Fibroblast of skin of abdomen (primary cell): ENCODE results near the gene EQTN. TPM values are rescaled to one million over a fixed set of nuclear protein-coding genes. Genes with fewer than 3 reads are reported as not detected.

Experiments
- DNase-seq: peaks from one replicate; pipeline ENCODE4 v3.0.0-alpha.2; 2013
- polyA plus RNA-seq, 2 experiments: library from polyadenylated mRNA; unstranded; fragments of 120-200 nt; gene quantifications; one replicate each; pipeline ENCODE4 v1.2.1, GENCODE V29; 2013; ENCODE audit not compliant: insufficient read length in 2 of 2

Gene EQTN
- not detected for polyA plus RNA-seq (2013, experiment 1 of 2; ENCODE audit: insufficient read length)
- polyA plus RNA-seq (2013, experiment 2 of 2; ENCODE audit: insufficient read length) = not detected

DNA sequence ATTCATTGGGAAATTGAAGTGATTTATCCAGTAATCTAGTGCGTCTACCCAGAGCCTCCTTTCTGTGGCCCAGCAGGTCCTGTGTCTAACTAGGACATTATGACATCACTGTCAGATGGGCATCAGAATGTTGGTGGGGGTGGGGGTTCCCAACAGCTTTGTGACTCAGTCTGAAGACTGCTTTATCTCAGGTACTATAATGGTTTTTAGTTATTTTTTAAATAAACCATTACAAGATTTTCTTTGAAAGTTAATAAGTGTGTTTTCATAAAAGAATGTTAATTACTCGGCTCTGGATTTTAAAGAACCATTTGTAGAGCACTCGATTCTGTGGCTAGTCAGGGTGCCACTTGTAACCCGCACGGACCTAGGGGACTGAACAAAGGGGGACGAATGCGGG, at the start of gene EQTN:
EQTN (minus strand) TSS at position 101 of the 400 bp plus-strand sequence; CDS start at position 6, 95 bp downstream.
- DNase-seq = no peak

DNA sequence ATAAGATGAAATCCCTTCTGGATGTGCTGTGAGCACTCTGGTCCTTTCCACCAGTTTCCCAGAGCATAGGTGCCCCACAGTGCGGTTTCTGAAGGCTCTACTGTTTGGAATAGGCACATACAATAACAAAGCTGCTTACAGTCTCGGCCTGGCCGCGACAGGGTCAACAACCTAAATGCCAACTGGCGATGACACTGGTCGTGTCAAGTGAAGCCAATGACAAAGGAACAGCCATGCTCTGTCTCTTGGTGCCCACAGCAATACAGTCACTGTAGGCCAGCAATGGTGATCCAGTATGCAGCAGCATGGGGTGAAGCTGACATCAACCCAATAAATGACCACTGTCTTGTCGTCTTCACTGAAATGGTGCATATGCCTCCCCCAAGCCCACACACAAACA, 47.8 kb upstream of the EQTN start:
- DNase-seq = no peak

DNA sequence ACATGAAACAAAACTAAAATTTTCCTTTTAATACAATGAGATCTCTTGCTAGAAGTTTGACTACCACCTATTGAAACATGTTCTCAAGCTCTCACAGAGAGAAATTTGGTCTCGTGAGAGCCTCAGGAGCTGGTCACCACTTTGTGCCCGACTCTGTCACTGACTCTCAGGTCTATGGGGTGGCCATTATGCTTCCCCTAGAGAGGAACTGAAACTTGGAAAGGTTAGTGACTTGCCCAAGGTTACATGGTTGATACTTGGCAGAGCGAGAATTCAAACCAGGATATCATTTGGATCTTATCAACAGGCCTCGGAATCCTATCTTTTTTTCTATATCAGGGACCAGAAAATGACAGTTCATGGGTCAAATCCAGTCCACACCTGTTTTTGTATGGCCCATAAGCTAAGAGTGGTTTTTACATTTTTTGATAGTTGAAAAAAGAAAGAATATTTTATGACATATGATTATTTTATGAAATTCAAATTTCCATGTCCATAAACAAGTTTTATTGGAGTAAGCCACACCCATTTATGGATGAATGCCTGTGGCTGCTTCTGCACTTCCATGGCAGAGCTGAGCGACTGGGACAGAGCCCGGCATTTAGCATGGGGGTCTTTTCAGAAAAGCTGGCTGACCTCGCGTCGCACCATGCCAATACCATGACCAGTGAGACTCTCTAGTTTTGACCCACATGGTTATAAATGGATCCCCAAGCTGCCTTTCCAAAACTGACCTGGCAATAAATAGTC, 44.8 kb upstream of the EQTN start:
- DNase-seq = no peak

DNA sequence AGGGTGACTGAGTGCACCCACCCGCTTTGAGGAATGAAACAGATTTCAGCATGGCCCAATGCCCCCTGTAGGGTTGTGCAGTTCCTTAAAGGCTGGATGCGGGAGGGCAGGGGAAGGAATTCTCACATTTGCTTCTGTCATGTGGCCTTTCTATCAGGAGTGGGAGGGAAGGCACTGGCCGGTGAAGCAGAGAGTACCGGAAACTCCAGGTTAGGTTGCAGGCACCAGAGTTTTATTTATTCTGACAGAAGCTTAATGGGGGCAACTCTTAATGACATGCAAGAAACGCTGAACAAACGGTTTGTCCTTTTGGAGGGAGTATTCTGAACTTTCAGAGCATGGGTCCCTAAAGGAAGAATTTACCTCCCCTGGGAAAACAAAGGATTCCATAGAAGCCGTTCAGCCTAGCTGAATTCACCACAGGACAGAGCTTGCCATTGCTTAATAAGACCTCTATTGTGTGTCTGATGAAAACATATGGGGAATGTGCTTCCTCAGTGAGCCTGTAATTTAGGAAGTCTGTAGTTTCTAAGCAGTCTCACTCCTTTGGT, 44.1 kb upstream of the EQTN start:
- DNase-seq = peak; percentile 37

DNA sequence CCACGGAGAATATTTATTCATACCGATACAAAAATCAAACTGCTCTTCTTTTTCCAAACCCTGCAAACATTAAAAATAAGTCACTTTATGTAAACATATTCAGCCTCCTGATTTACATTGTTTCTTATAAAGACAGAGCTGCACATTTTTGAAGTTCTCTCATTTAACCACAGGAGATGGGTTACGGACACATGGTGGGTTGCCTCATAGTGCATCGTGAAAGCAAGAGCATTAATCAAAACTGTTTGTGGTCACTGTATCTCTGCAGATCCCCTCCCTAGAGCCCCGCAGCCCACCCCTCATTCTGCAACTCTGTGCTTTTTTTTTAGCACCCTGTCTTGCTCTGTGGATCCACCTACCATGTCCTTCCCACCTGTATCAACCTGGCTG, 43.3 kb upstream of the EQTN start:
- no peak for DNase-seq

DNA sequence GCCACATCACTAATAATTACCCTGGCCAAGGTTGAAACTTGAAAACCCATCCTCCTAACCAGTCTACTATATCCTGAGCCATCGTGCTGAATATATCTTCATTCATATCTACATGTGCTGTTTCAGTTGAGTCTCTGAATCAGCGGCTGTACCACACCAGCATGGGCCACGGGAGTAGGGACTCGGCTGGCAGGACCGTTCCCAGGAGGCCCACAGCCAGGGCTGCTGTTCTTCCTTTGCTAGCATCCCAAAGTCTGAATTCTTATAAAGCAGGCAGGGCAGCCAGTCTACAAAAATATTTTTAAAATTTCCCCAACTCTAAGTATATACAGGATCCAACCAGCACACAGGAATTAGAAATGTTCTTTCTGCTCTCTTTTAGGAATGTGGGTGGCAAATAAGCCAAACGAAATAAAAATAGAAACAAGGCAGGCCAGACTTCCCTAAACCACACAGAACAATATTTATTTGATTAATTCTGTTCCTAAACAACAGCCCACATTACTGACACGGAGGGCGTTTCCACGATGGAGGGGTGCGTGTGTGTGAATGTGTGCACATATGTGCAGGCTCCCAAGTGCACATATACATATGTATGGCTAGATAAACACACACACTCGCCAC, 42.8 kb upstream of the EQTN start:
- DNase-seq = no peak

DNA sequence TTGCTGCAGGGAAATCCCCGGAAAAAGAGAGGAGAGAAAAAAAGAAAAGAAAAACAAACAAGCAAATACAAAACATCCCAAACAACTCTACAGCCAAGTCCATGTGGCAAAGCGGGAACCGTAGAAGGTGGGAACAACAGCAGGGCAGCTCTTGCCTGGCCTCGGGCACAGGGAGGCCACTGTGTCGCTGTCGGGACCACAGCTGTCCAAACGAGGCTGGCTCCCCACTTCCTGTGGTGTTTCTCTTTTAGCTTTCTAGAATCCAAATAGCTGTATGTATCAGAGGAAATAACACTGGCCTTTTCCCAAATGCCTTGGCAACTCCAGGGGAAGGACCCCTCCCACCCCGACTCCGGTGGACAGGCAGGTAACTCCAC, 41.6 kb upstream of the EQTN start:
- no peak for DNase-seq

DNA sequence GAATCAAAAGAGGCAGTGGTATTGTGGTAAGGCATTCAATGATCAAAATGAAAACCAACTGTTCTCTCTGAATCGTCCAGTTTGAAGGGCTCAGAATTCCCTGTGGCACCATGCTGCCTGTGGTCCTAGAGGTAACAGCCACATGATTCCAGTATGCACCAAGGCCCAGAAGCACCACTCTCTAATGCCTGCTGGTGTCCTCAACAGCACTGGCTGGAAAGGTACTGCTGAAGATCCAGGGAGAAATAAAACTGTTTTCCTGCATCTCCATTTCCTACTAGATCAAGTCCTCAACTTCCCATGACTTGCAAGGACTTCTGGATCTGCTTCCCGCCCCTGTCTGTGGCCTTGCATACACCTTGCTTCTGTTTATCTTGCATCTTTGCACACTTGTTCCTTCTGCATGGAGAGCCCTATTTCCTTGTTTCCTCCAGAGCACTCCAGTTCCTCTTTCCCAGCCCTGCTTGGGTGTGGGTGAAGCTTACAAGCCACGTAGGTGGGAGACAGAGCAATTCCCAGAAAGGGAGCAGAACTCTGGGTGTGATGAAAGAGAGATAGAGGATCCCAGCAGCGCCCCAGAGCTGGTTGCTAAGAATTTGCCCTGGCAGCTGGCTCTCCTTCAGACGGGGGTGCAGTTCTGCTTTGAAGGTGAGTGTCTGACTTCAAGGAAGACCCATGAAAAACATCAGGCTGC, 41.0 kb upstream of the EQTN start:
- DNase-seq = no peak

DNA sequence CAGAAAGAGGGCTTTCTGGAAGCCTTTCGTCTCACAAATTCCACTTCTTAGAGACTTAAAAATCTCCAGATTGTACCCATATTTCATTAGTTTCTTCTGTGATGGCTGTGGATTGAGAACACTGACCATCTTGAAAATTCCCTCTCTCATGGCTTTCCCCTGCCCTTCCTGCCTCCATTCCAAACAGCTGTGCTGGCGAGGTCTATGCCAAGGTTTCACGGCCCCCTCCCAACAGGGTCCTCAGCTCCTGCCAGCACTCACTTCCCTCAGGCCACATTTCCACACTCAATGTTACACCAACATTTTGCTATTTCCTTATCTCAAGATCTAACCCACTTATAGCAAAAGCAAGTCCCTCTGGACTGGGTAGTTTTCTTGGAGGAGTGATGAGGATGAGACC, 40.3 kb upstream of the EQTN start:
- DNase-seq = no peak

DNA sequence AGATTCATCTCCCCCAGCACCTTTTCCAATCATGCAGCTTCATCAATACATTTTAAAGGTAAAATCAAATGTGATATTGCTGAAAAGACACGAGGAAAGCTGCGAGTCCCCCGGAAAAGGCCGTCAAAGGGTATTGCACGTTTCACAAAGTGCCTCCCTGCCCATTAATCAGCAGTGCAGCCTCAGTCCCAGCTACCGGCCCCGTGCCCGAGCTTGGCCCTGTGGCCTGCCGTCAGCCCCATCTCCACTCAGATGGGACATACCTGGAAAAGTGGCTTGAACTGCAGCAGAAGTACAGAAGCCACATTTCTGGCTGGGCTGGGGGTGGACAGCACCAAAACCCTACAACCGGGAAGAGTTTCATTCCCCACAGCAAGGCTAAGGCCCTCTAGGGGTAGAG, 39.9 kb upstream of the EQTN start:
- DNase-seq = no peak

DNA sequence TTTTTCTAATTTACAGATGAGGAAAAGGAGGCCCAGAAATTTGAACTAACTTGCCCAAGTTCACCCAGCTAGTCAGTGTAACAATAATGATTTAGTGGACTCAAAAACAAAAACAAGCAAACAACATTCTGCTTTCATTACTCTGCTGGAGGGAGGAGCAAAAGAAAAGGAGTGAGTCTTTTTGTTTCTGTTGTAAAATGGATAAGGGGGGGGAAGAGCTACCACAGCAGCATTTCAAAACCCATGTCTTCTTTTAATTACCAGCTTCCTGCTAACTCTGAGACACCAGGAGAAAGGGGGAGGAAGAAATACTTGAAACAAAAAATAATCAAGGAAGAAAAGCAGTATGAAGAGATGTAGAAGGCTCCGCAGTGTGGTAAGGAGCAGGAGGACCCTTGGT, 39.2 kb upstream of the EQTN start:
- DNase-seq = no peak

DNA sequence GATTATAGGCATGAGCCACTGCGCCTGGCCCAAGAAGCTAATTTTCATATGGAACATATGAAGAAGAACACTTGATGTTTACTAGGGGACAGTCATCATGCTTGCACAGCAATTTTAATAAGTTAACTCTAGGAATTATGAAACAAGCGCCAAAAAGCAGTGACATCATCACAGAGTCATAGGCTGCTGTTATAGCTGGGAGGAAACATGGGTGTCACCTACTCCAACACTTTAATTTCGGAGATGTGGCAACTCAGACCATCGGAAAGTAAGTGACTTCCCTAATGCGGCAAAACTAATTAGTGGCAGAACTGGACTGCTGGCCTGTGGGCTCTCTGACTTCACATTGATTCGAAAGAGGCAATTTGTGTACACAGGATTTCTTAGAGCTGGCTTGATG, 38.1 kb upstream of the EQTN start:
- DNase-seq = no peak

DNA sequence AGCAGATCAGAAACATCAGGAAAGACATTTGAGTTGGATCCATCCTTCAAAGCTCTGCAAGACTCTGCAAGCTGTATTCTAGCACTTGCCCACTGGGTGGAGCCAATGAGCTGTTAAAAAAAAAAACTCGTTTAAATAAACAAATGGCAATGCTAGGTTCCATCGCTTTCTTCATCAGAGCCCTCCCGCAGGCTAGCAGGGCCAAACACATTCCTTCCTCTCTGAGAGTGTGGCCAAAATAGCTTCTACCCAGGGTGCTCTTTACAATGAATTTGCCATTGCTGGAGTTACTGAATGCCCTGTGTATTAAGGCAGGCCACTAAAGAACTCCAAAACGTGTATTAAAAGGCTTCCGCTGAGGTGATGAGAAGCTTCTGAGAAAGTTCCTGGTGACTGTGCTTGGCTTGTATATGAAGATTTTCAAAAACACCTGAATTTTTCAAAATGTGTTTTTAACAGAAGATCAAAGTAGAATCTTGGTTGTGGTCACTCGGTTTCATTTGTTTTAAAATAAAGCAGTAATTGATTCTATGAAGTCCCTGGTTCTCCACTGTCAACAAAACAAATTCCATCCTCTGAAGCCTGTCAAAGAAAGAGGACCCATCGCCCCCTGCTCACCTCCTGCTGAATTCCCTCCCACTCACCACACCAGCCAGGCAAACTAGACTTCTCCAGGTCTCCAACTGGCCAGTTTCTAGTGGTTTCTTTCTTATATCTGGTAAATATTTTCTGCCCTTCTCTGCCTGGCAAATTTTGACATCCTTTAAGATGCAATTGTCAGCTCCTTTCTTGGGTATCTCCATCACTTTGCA, 36.5 kb upstream of the EQTN start:
- DNase-seq = peak; percentile 76

DNA sequence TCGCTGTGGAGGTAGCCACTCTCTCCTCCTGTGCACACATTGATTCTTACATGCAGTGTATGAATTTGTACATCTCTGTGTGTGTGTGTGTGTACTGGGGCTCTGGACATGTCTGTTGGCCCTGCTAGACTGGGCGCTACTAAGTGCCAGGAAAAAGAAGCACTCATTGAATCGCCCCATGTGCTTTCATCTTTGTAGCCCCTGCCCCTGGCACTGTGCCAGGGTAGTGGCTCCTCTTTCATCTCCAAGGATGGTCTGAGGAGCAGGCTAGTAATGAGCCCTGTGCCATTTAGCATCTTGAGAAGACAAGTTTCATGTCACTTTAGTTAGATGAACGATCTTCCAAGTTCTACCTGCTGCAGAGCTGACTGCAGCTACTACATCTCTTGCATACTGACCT, 34.4 kb upstream of the EQTN start:
- DNase-seq = no peak

DNA sequence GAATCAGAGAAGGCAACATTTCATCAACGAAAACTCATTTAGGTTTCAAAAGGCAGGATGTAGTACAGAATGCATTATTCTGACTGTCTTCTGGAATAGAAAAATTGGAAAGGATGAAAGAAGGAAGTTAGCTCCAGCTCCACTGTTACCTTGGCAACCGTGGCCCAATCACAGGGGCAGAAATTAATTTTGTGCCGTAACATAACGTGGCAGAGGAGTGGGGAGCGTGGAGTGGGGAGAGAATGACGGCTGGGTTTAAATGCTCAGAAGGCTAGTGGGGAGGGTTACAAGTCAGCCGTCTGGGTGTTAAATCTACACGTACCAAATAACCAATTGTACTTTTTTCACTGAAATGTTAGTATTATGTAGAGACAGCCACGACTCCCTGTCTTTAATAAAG, 32.3 kb upstream of the EQTN start:
- DNase-seq = no peak

DNA sequence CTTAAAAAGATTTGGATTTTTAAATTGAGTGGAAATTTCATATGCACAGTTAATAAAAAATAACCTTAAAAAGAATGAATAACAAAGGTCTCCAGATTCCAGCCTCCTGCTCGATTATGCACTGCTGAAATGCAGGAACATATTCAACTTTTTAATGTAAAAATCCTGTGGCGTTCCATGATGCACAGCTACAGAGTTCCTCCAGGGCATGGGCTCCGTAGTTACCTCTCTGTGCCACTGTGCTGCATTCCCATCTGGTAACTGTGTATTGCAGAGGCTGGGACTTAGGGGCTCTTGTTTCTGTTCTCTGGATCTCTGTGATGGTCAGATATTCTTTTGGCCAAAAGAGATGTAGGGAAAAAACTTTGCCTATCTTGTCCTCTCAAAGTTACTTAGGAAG, 31.5 kb upstream of the EQTN start:
- no peak for DNase-seq

DNA sequence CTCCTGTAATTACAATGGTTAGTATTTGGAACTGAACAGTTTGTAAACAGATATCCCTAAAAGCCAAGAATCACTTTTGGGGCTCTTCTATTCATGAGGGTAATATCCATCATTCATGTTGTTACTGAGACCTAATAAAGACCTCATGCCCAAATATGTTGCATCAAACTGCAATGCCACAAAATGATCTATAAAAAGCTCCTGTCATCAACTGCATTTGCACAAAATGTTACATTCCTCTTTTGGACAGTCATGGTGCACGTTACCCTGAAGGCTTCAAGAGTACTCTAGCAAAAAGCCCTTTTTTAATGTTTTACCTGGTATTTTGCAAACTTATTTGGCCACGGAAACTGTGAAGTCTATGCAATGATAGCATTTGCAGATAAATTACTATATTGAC, 14.2 kb upstream of the EQTN start:
- DNase-seq = no peak

DNA sequence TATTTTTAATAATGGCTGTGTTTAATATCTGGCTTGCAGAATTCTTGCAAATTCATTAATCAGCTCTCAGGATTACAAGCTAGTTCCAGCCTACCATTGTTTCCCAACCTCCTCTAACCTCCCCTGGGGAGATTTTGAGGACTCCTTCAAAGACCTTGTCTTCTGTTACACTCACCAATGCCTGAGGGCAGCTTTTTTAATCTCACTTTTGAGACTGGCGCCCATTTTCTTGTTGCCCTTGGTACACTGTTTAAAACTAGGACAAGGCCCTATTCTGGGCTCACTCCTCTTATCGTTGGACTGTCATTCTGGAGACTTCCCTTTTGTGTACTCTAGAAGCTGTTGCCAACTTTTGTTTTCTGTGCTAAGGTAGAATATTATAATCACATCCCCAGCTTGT, 13.6 kb upstream of the EQTN start:
- no peak for DNase-seq

DNA sequence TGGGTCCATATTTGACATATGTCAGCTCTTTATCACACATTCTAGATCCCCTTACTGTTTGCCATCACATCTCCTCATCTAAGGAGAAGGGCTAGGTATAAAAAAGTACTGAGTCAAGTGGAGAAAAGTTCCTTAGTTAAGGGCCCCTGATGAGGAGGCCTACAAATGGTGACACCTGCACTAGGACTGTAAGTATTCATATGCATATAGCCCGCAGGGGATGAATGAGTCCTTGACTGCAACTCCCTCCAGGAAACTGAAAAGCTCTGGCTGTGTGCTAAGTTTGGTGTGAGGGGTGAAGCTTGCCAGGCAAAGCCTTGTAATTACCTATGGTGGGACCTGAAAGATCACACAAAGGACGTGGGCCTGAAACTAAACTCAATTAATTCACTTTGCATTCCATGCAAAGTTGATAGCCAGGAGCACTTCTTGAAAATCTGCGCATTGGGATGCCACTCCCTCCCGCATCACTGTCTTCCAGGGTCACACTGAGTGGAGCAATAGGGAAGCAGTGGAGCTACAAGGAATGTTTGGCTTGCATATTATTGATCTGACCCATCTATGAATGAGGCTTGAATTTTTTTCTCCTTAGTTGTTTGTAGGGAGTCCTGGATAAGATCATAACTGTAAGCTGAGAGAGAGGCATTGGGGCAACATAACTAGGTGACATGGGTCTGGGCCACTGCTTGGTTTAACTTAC, 11.9 kb upstream of the EQTN start:
- no peak for DNase-seq

DNA sequence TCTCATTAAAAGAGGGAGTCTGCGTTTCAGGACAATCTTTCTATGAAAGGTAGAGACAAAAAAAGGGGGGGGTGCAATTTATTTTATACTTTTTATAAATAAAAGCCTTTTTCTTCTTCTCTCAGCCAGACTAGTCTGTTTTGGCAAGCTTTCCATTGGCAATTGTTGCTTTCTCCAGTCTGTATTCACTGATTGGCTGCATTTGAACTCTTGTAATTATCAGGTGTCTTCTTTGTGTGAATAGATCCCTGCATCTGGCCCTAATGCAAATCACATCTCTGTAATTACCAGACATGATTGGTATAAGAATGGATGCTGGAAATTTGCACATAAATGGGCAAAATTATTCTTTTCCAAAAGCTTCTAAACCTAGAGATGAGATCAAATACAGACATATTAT, 7.6 kb upstream of the EQTN start:
- DNase-seq = no peak

DNA sequence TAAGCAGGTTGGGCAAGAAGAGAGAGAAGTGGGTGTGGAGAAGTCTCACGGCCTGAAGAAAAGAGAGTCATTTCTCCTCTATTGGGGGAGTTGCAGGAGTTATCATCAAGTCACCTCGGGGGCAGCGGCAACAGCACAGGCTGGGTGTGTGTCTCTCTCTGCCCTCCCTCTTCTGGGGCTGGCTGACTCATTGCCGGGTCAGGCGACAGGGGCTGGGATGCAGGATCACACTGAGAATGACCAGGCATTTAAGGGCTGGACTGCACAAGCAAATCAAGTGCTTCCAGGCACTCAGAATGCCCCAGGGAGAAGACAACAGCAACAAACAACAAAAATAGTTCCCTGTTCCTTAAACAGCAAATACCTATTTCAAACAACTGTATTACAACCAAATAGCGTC, 6.3 kb upstream of the EQTN start:
- DNase-seq = no peak

DNA sequence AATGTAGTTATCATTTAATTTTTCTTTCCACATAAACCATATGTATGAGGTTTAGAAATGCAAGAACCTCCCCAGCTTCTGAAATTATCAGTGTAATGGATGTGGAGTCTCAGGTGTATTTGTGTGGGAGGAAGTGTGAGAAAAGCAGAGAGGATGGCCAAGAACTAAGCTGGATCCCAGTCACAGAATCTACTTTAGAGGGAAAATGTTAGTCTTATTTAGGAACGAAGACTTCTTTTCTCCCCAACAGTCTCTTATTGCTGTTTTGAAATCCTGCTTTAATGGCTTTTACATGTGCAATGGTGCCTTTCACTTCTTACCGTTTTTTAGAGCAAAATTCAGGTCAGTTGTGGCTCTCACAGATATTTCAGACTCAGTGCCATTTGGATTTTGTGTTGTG, 3.0 kb downstream of the EQTN start:
- DNase-seq = no peak
